NT2/D1 (cell line): ENCODE results near the gene MTNR1A.

Source experiments
- DNase-seq: peaks from one replicate; pipeline ENCODE4 v3.0.0-alpha.2; 2011; ENCODE audit warnings: low read depth, low spot score
- H3K27me3 ChIP-seq: 2 replicates; pipeline ENCODE4 v1.6.0; 2011; ENCODE audit warnings: mild to moderate bottlenecking; ENCODE audit not compliant: insufficient read length, insufficient read depth
- H3K36me3 ChIP-seq: 2 replicates; pipeline ENCODE4 v1.6.1; 2011; ENCODE audit warnings: mild to moderate bottlenecking, low read length, mixed read lengths; ENCODE audit not compliant: insufficient read depth, insufficient read length
- H3K4me1 ChIP-seq: 2 replicates; pipeline ENCODE4 v1.5.1; 2011; ENCODE audit not compliant: insufficient read depth, insufficient read length
- H3K4me3 ChIP-seq: 2 replicates; pipeline ENCODE4 v1.5.1; 2011; ENCODE audit warnings: low read depth; ENCODE audit not compliant: insufficient read length
- H3K9ac ChIP-seq: 2 replicates; pipeline ENCODE4 v1.6.0; 2011; ENCODE audit warnings: low read depth; ENCODE audit not compliant: insufficient read length
- H3K9me3 ChIP-seq: 2 replicates; pipeline ENCODE4 v1.5.1; 2011; ENCODE audit warnings: mild to moderate bottlenecking, low read length; ENCODE audit not compliant: insufficient read depth
- SUZ12 ChIP-seq: IDR thresholded peaks from 2 replicates; pipeline ENCODE4 v1.6.1; 2011; ENCODE audit not compliant: insufficient read length, insufficient read depth; ENCODE audit errors: extremely low read depth
- YY1 ChIP-seq: IDR thresholded peaks from 2 replicates; pipeline ENCODE4 v1.6.1; 2011; ENCODE audit not compliant: insufficient read length, insufficient read depth
- ZNF274 ChIP-seq: IDR thresholded peaks from 2 replicates; pipeline ENCODE4 v1.6.1; 2011; ENCODE audit warnings: mild to moderate bottlenecking, low read depth, low read length

Gene MTNR1A

DNA sequence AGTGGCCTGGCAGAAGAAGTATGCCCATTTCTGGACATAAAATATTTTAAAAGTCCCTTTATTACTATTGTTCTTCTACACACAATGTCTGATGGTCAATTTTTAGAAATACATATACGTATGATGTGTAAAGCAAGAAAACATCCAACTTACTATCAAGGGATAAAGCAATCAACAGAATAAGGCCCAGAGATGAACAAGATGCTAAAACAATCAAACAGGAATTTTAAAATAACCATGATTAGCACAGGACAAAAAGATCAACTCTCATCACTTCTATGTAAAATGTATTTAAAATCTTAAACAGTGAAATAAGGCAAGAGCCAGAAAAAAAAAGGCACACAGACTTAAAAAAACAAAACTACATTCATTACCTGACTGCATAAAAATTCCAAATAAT is 60.9 kb downstream of the MTNR1A start:
- Histone ChIP-seq H3K36me3 (no peaks in the 10 kb centered on the region), H3K9me3 (peaks cover 22% of the 10 kb centered on the region), H3K4me1 (no peaks in the 10 kb centered on the region), H3K27me3 (no peaks in the 10 kb centered on the region), H3K4me3 (no peak overlapping the region), H3K9ac (no peak overlapping the region)
- TF ChIP-seq YY1 (no peak), SUZ12 (no peak), ZNF274 (no peak)
- no peak for DNase-seq

DNA sequence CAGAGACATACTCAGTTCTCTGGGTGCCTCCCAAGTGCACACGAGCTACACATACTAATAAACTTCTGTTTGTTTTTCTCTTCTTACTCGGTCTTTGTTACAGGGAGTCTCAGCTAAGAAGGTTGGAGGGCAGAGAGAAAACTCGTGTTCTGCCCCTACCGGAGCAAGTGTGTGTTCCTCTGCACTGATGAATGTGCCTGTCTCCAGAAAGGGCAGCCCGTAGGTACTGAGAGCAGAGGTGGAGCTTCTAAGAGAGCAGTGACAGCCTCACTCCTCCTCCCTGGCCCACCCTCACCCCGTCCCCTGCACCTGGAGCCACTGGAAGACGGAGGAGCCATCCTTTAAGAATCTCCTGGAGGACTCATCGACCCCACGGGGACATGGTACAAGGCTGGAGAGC is 67.6 kb downstream of the MTNR1A start:
- no peaks in the 10 kb centered on the region for H3K36me3 ChIP-seq
- H3K9me3 ChIP-seq = peaks cover 13% of the 10 kb centered on the region; the same call in 1 of the 2 replicates
- no peak overlapping the region for H3K9ac ChIP-seq
- no peaks in the 10 kb centered on the region for H3K4me1 ChIP-seq
- H3K27me3 ChIP-seq = no peaks in the 10 kb centered on the region
- H3K4me3 ChIP-seq = no peak overlapping the region
- DNase-seq = no peak
- no peak for TF ChIP-seq SUZ12
- no peak for TF ChIP-seq YY1
- no peak for TF ChIP-seq ZNF274

DNA sequence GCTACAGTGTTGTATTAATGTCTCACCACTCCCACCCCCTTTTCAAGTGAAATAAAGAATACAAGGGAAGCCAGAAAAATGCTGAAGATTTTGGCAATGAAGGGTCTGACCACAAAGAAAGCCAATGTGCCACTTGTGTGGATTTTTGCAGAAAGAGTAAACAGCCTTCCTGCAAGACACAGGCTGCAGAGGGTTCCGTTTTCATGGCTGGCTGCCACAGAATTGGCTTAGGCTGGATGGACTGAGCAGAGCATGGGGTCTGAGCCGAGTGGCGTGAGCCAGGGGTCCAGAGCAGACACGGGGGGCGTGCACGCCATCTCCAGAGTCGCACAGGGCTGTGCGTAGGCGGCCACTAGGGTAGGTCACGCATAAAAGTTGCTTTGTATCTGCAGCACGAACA is 69.2 kb downstream of the MTNR1A start:
- peaks cover 2% of the 10 kb centered on the region for H3K4me1 ChIP-seq

DNA sequence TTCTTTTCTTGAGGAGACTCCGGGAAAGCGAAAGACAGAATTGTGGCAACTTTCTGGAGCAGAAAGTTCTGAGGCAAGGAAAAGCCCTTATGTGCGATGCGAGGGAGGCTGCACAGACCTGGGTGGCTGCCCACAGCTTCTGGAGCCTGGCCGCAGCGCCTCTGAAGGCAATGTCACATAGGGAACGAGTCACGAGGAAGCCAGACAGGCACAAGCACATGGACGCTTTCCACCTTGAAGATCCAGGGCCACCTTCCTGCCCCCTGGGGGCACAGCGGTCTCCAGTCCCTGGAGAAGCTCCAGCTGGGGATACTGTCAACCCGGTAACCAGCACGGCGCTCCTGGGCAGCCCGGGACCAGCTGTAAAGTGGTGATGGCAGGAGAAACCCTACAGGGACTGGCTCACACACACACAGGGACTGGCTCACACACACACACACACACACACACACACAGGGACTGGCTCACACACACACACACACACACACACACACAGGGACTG is 69.8 kb downstream of the MTNR1A start:
- Histone ChIP-seq H3K9ac (no peak overlapping the region), H3K9me3 (peaks cover 13% of the 10 kb centered on the region; the same call in 1 of the 2 replicates), H3K27me3 (no peaks in the 10 kb centered on the region), H3K4me3 (no peak overlapping the region), H3K36me3 (no peaks in the 10 kb centered on the region), H3K4me1 (peaks cover 2% of the 10 kb centered on the region)
- DNase-seq = no peak
- TF ChIP-seq ZNF274 = no peak
- no peak for TF ChIP-seq SUZ12
- TF ChIP-seq YY1 = no peak

More for the DNA sequence above, 69.2 kb downstream of the MTNR1A start:
- no peaks in the 10 kb centered on the region for H3K36me3 ChIP-seq
- H3K4me3 ChIP-seq = no peak overlapping the region
- H3K9ac ChIP-seq = no peak overlapping the region
- TF ChIP-seq YY1 = no peak
- TF ChIP-seq SUZ12 = no peak
- TF ChIP-seq ZNF274 = no peak
- DNase-seq = no peak
- no peaks in the 10 kb centered on the region for H3K27me3 ChIP-seq
- peaks cover 13% of the 10 kb centered on the region; the same call in 1 of the 2 replicates for H3K9me3 ChIP-seq

DNA sequence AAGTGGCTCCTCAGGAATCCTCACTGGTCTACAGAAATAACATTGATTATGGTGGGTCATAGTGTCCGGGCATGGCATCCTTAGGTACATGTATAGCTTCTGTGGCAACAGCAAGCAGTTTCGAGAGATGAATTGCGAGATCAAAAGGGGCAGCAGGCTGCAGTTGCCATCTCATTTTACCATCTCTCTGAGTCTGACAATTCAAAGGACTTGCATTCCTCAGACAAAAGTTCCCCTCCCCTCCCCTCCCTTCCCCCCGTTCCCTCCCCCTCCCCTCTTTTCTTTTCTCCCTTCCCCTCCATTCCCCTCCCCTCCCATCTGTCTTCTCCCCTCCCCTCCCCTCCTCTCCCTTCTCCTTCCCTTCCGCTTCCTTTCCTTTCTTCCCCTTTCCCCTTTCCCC is 70.2 kb downstream of the MTNR1A start:
- peaks cover 2% of the 10 kb centered on the region for H3K4me1 ChIP-seq
- no peak for TF ChIP-seq YY1
- TF ChIP-seq SUZ12 = no peak
- no peak for TF ChIP-seq ZNF274
- peaks cover 13% of the 10 kb centered on the region; the same call in 1 of the 2 replicates for H3K9me3 ChIP-seq
- DNase-seq = no peak
- H3K9ac ChIP-seq = no peak overlapping the region
- no peaks in the 10 kb centered on the region for H3K27me3 ChIP-seq
- H3K36me3 ChIP-seq = no peaks in the 10 kb centered on the region
- no peak overlapping the region for H3K4me3 ChIP-seq

DNA sequence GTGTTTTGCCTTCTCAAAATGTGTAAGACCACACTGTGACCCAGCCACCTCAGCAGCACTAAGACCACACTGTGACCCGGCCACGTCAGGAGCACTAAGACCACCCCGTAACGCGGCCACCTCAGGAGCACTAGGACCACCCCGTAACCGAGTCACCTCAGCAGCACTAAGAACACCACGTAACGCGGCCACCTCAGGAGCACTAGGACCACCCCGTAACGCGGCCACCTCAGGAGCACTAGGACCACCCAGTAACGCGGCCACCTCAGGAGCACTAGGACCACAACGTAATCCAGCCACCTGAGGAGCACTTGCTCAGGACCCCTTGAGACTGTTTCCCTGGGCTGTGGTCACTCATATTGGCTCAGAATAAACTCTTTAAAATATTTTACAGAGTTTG is 71.7 kb downstream of the MTNR1A start:
- Histone ChIP-seq H3K4me1 (peaks cover 2% of the 10 kb centered on the region), H3K27me3 (no peaks in the 10 kb centered on the region), H3K4me3 (no peak overlapping the region), H3K36me3 (no peaks in the 10 kb centered on the region), H3K9ac (no peak overlapping the region), H3K9me3 (no peaks in the 10 kb centered on the region)
- TF ChIP-seq YY1 = no peak
- TF ChIP-seq SUZ12 = no peak
- no peak for TF ChIP-seq ZNF274
- no peak for DNase-seq
